ENCODE results near the gene DDX60.
"Not testable (repeated sequence)": the region's sequence is repeated elsewhere in the genome, so short reads cannot be mapped to it uniquely, and the experiment has no call there.

DNA sequence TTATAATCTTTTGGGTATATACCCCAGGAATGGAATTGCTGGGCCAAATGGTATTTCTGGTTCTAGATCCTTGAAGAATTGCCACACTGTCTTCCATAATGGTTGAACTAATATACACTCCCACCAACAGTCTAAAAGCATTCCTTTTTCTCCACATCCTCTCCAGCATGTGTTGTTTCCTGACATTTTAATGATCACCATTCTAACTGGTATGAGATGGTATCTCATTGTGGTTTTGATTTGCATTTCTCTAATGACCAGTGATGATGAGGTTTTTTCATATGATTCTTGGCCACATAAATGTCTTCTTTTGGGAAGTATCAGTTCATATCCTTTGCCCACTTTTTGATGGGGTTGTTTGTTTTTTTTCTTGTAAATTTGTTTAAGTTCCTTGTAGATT is 105.0 kb downstream of the DDX60 start:
- TF ChIP-seq, protein P1, sequence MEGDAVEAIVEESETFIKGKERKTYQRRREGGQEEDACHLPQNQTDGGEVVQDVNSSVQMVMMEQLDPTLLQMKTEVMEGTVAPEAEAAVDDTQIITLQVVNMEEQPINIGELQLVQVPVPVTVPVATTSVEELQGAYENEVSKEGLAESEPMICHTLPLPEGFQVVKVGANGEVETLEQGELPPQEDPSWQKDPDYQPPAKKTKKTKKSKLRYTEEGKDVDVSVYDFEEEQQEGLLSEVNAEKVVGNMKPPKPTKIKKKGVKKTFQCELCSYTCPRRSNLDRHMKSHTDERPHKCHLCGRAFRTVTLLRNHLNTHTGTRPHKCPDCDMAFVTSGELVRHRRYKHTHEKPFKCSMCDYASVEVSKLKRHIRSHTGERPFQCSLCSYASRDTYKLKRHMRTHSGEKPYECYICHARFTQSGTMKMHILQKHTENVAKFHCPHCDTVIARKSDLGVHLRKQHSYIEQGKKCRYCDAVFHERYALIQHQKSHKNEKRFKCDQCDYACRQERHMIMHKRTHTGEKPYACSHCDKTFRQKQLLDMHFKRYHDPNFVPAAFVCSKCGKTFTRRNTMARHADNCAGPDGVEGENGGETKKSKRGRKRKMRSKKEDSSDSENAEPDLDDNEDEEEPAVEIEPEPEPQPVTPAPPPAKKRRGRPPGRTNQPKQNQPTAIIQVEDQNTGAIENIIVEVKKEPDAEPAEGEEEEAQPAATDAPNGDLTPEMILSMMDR (IDR thresholded peaks at IDR 0.05; ENCODE audit: low read depth, low read length, missing input control) = not testable (repeated sequence)
- TF ChIP-seq YY1 (IDR thresholded peaks at IDR 0.05) = not testable (repeated sequence)
